Ishikawa (cell line): ENCODE data around the gene KCNN3.

Experiments used
- CEBPB ChIP-seq: IDR thresholded peaks from 2 replicates; pipeline ENCODE4 v1.6.1; 2012
- CREB1 ChIP-seq: IDR thresholded peaks from 2 replicates; pipeline ENCODE4 v1.6.1; 2012; ENCODE audit warnings: low read depth
- EGR1 ChIP-seq: IDR thresholded peaks from 2 replicates; pipeline ENCODE4 v1.6.1; 2012
- EP300 ChIP-seq: IDR thresholded peaks from 2 replicates; pipeline ENCODE4 v1.6.1; 2012; ENCODE audit warnings: borderline replicate concordance
- FOXM1 ChIP-seq: IDR thresholded peaks from 2 replicates; pipeline ENCODE4 v1.6.1; 2012; ENCODE audit warnings: low read depth, borderline replicate concordance
- NFIC ChIP-seq: IDR thresholded peaks from 2 replicates; pipeline ENCODE4 v1.6.1; 2012
- RAD21 ChIP-seq: IDR thresholded peaks from 2 replicates; pipeline ENCODE4 v1.6.1; 2012; ENCODE audit warnings: low read depth
- TAF1 ChIP-seq: IDR thresholded peaks from 2 replicates; pipeline ENCODE4 v1.6.1; 2012; ENCODE audit warnings: low read depth, mild to moderate bottlenecking
- TEAD4 ChIP-seq: IDR thresholded peaks from 2 replicates; pipeline ENCODE4 v1.6.1; 2012
- YY1 ChIP-seq: IDR thresholded peaks from 2 replicates; pipeline ENCODE4 v1.6.1; 2012; ENCODE audit warnings: low read depth
- ZBTB7A ChIP-seq: IDR thresholded peaks from 2 replicates; pipeline ENCODE4 v1.6.1; 2012; ENCODE audit warnings: low read depth
- TF ChIP-seq, protein P1 (sequence below): IDR thresholded peaks from 2 replicates; pipeline ENCODE4 v1.6.1; 2012; ENCODE audit warnings: low read depth, mild to moderate bottlenecking
- TF ChIP-seq, protein P2 (sequence below): IDR thresholded peaks from 2 replicates; pipeline ENCODE4 v1.6.1; 2012

GRCh38 chr1:154752273-154753030 lies 117.6 kb downstream of the KCNN3 start:
- TF ChIP-seq EP300 (no peak), EGR1 (no peak), FOXM1 (no peak), YY1 (no peak), TAF1 (no peak), NFIC (no peak), TEAD4 (no peak), CEBPB (no peak), RAD21 (no peak), CREB1 (no peak), ZBTB7A (no peak)
- TF ChIP-seq, protein P1, sequence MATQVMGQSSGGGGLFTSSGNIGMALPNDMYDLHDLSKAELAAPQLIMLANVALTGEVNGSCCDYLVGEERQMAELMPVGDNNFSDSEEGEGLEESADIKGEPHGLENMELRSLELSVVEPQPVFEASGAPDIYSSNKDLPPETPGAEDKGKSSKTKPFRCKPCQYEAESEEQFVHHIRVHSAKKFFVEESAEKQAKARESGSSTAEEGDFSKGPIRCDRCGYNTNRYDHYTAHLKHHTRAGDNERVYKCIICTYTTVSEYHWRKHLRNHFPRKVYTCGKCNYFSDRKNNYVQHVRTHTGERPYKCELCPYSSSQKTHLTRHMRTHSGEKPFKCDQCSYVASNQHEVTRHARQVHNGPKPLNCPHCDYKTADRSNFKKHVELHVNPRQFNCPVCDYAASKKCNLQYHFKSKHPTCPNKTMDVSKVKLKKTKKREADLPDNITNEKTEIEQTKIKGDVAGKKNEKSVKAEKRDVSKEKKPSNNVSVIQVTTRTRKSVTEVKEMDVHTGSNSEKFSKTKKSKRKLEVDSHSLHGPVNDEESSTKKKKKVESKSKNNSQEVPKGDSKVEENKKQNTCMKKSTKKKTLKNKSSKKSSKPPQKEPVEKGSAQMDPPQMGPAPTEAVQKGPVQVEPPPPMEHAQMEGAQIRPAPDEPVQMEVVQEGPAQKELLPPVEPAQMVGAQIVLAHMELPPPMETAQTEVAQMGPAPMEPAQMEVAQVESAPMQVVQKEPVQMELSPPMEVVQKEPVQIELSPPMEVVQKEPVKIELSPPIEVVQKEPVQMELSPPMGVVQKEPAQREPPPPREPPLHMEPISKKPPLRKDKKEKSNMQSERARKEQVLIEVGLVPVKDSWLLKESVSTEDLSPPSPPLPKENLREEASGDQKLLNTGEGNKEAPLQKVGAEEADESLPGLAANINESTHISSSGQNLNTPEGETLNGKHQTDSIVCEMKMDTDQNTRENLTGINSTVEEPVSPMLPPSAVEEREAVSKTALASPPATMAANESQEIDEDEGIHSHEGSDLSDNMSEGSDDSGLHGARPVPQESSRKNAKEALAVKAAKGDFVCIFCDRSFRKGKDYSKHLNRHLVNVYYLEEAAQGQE = no peak
- TF ChIP-seq, protein P2, sequence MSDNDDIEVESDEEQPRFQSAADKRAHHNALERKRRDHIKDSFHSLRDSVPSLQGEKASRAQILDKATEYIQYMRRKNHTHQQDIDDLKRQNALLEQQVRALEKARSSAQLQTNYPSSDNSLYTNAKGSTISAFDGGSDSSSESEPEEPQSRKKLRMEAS = no peak
